Panc1 (cell line): ENCODE measurements around the gene PELI2. TPM values are rescaled to one million over a fixed set of nuclear protein-coding genes. Genes with fewer than 3 reads are reported as not detected.

Experiments
- ATAC-seq: fragments of 200-7000 bp; cut with Tn5 transposase; 2 replicates; pipeline ENCODE4 v1.9.1; 2020; ENCODE audit warnings: mild to moderate bottlenecking, moderate library complexity
- BruUV-seq: library from RNA; stranded (reverse); fragments of 400-500 nt; replicated peaks from 2 replicates; lab custom pipeline; 2021; lab: Mats Ljungman, UMichigan
- CTCF ChIA-PET: fragments of 300-600 bp; sonication (Branson Sonifier 250); formaldehyde crosslinking; loops from one replicate; lab custom pipeline; 2022; ENCODE audit warnings: antibody characterized with exemption; lab: Charles Lee
- POLR2A ChIA-PET: fragments of 300-600 bp; sonication (Branson Sonifier 250); formaldehyde crosslinking; loops from one replicate; lab custom pipeline; 2022; ENCODE audit warnings: antibody characterized with exemption; lab: Charles Lee
- DNase-seq: peaks from one replicate; pipeline ENCODE4 v3.0.0-alpha.2; 2010; ENCODE audit warnings: low read depth, low spot score
- H3K27ac ChIP-seq: 2 replicates; pipeline ENCODE4 v1.5.1; 2011; ENCODE audit warnings: mild to moderate bottlenecking, low read length, inconsistent platforms
- H3K27me3 ChIP-seq: fragments of 200-500 bp; sonication (Bioruptor generic); 2 replicates; pipeline ENCODE4 v1.6.0; 2014; ENCODE audit warnings: low read length, inconsistent platforms; ENCODE audit not compliant: control insufficient read depth, insufficient read depth
- H3K36me3 ChIP-seq: fragments of 200-500 bp; sonication (Bioruptor generic); 2 replicates; pipeline ENCODE4 v1.5.1; 2014; ENCODE audit warnings: inconsistent platforms, mild to moderate bottlenecking, low read length, moderate library complexity; ENCODE audit not compliant: control insufficient read depth, insufficient read depth
- H3K4me1 ChIP-seq: 2 replicates; pipeline ENCODE4 v1.5.1; 2011; ENCODE audit warnings: inconsistent platforms, mild to moderate bottlenecking, low read length, moderate library complexity; ENCODE audit not compliant: control insufficient read depth, insufficient read depth
- H3K4me3 ChIP-seq, 2 experiments: 2 replicates each; pipeline ENCODE4 v1.5.1; 2011 to 2012; ENCODE audit warnings: low read depth in 2 of 2, low read length in 2 of 2, mild to moderate bottlenecking in 2 of 2, inconsistent platforms in 1 of 2, moderate library complexity in 1 of 2
- H3K9me3 ChIP-seq: fragments of 200-500 bp; sonication (Bioruptor generic); 2 replicates; pipeline ENCODE4 v1.5.1; 2014; ENCODE audit warnings: low read depth, mild to moderate bottlenecking, inconsistent platforms, low read length, moderate library complexity; ENCODE audit not compliant: control insufficient read depth, insufficient read depth
- POLR2AphosphoS5 ChIP-seq: IDR thresholded peaks from 2 replicates; pipeline ENCODE4 v1.6.1; 2012; ENCODE audit warnings: mild to moderate bottlenecking, low read depth, low read length, moderate library complexity
- SIN3A ChIP-seq: IDR thresholded peaks from 2 replicates; pipeline ENCODE4 v1.6.1; 2012; ENCODE audit warnings: low read depth, mild to moderate bottlenecking, low read length, moderate library complexity, borderline replicate concordance; ENCODE audit not compliant: insufficient read depth
- TCF7L2 ChIP-seq: IDR thresholded peaks from 2 replicates; pipeline ENCODE4 v1.6.1; 2011; ENCODE audit warnings: mild to moderate bottlenecking, low read depth, low read length, inconsistent platforms
- in situ Hi-C: cut with HindIII; loops from 2 replicates; pipeline ENCODE4 v1.10.0; 2016; ENCODE audit warnings: low sequenced_read_pairs, low pct_unique_long_range_greater_than_20kb
- intact Hi-C: fragments of 100-400 bp; cut with micrococcal nuclease; formaldehyde crosslinking; loops from one replicate; pipeline ENCODE4 v1.10.0; 2022; ENCODE audit not compliant: unreplicated experiment
- total RNA-seq: library from RNA; stranded (reverse); gene quantifications from one replicate; pipeline ENCODE4 v1.2.1, GENCODE V29; 2021; ENCODE audit not compliant: unreplicated experiment
- TF ChIP-seq, protein P1 (sequence below), 2 experiments: IDR thresholded peaks; 2 replicates each; pipeline ENCODE4 v1.6.1; 2011 to 2012; ENCODE audit warnings: low read depth in 2 of 2, control low read depth in 1 of 2, low read length in 1 of 2, mild to moderate bottlenecking in 1 of 2, moderate library complexity in 1 of 2; ENCODE audit not compliant: insufficient read depth in 1 of 2
- TF ChIP-seq, protein P2 (sequence below): fragments of 450-650 bp; IDR thresholded peaks from 2 replicates; pipeline ENCODE4 v1.5.1; 2017; ENCODE audit warnings: mild to moderate bottlenecking

PELI2 gene
- total RNA-seq, 1 experiment from 2014 or later: 0.28 TPM

- in situ Hi-C loops (no loop called here), intact Hi-C loops (no loop called here)
- BruUV-seq: no TSS peak
- Histone ChIP-seq H3K4me3 (no peak overlapping the region), H3K36me3 (no peaks in the 10 kb centered on the region), H3K4me1 (no peaks in the 10 kb centered on the region), H3K9me3 (no peaks in the 10 kb centered on the region), H3K27ac (no peak overlapping the region), H3K27me3 (0 out of 2 replicates have a peak, but pooled peaks cover 2% of the 10 kb centered on the region)
- ATAC-seq: no peak
- TF ChIP-seq SIN3A (no peak), POLR2AphosphoS5 (no peak), TCF7L2 (no peak)
- TF ChIP-seq, protein P1, sequence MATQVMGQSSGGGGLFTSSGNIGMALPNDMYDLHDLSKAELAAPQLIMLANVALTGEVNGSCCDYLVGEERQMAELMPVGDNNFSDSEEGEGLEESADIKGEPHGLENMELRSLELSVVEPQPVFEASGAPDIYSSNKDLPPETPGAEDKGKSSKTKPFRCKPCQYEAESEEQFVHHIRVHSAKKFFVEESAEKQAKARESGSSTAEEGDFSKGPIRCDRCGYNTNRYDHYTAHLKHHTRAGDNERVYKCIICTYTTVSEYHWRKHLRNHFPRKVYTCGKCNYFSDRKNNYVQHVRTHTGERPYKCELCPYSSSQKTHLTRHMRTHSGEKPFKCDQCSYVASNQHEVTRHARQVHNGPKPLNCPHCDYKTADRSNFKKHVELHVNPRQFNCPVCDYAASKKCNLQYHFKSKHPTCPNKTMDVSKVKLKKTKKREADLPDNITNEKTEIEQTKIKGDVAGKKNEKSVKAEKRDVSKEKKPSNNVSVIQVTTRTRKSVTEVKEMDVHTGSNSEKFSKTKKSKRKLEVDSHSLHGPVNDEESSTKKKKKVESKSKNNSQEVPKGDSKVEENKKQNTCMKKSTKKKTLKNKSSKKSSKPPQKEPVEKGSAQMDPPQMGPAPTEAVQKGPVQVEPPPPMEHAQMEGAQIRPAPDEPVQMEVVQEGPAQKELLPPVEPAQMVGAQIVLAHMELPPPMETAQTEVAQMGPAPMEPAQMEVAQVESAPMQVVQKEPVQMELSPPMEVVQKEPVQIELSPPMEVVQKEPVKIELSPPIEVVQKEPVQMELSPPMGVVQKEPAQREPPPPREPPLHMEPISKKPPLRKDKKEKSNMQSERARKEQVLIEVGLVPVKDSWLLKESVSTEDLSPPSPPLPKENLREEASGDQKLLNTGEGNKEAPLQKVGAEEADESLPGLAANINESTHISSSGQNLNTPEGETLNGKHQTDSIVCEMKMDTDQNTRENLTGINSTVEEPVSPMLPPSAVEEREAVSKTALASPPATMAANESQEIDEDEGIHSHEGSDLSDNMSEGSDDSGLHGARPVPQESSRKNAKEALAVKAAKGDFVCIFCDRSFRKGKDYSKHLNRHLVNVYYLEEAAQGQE (IDR thresholded peaks at IDR 0.05; ENCODE audit: insufficient read depth in 1 of 2, low read depth in 2 of 2, low read length in 1 of 2): no peak
- TF ChIP-seq, protein P2, sequence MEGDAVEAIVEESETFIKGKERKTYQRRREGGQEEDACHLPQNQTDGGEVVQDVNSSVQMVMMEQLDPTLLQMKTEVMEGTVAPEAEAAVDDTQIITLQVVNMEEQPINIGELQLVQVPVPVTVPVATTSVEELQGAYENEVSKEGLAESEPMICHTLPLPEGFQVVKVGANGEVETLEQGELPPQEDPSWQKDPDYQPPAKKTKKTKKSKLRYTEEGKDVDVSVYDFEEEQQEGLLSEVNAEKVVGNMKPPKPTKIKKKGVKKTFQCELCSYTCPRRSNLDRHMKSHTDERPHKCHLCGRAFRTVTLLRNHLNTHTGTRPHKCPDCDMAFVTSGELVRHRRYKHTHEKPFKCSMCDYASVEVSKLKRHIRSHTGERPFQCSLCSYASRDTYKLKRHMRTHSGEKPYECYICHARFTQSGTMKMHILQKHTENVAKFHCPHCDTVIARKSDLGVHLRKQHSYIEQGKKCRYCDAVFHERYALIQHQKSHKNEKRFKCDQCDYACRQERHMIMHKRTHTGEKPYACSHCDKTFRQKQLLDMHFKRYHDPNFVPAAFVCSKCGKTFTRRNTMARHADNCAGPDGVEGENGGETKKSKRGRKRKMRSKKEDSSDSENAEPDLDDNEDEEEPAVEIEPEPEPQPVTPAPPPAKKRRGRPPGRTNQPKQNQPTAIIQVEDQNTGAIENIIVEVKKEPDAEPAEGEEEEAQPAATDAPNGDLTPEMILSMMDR: no peak
- no peak for DNase-seq
- CTCF ChIA-PET: no interaction called here
- POLR2A ChIA-PET: no interaction called here
Observed at GRCh38 chr14:56181681-56182085, 63.5 kb downstream of the PELI2 start.

- Histone ChIP-seq H3K27me3 (0 out of 2 replicates have a peak, but pooled peaks cover 2% of the 10 kb centered on the region), H3K36me3 (no peaks in the 10 kb centered on the region), H3K4me1 (no peaks in the 10 kb centered on the region), H3K4me3 (no peak overlapping the region), H3K9me3 (no peaks in the 10 kb centered on the region), H3K27ac (no peak overlapping the region)
- ChIA-PET CTCF (interaction anchor here (0.5 kb wide), 1 partner anchor 37 kb away, joined by 3 read pairs; no protein-coding TSS in a partner anchor), POLR2A (no interaction called here)
- BruUV-seq: no TSS peak
- DNase-seq (no peak), ATAC-seq (no peak)
- TF ChIP-seq, protein P1 (IDR thresholded peaks at IDR 0.05; ENCODE audit: insufficient read depth in 1 of 2, low read depth in 2 of 2, low read length in 1 of 2): no peak
- no peak for TF ChIP-seq SIN3A
- TF ChIP-seq, protein P2: no peak
- TF ChIP-seq TCF7L2: no peak
- TF ChIP-seq POLR2AphosphoS5: no peak
- intact Hi-C loops (no loop called here), in situ Hi-C loops (no loop called here)
Observed at GRCh38 chr14:56182410-56182809, 64.2 kb downstream of the PELI2 start.
